22Rv1 (cell line): ENCODE measurements around the gene RARA.

Source experiments
- H3K27ac ChIP-seq: fragments of 450-650 bp; 2 replicates; pipeline ENCODE4 v1.5.1; 2017
- ZFX ChIP-seq: fragments of 450-650 bp; IDR thresholded peaks from 2 replicates; pipeline ENCODE4 v1.6.1; 2017; ENCODE audit warnings: antibody characterized with exemption, borderline replicate concordance
- TF ChIP-seq, protein P1 (sequence below): fragments of 450-650 bp; IDR thresholded peaks from 2 replicates; pipeline ENCODE4 v1.5.1; 2017; ENCODE audit warnings: mild to moderate bottlenecking

Gene RARA

GRCh38 chr17:40321961-40322357 lies 13.0 kb downstream of the RARA start:
- H3K27ac ChIP-seq, result no peak overlapping the region
- TF ChIP-seq, protein P1, sequence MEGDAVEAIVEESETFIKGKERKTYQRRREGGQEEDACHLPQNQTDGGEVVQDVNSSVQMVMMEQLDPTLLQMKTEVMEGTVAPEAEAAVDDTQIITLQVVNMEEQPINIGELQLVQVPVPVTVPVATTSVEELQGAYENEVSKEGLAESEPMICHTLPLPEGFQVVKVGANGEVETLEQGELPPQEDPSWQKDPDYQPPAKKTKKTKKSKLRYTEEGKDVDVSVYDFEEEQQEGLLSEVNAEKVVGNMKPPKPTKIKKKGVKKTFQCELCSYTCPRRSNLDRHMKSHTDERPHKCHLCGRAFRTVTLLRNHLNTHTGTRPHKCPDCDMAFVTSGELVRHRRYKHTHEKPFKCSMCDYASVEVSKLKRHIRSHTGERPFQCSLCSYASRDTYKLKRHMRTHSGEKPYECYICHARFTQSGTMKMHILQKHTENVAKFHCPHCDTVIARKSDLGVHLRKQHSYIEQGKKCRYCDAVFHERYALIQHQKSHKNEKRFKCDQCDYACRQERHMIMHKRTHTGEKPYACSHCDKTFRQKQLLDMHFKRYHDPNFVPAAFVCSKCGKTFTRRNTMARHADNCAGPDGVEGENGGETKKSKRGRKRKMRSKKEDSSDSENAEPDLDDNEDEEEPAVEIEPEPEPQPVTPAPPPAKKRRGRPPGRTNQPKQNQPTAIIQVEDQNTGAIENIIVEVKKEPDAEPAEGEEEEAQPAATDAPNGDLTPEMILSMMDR, result no peak
- TF ChIP-seq ZFX, result no peak

- no peak overlapping the region for H3K27ac ChIP-seq
- TF ChIP-seq, protein P1, result no peak
- no peak for TF ChIP-seq ZFX
These were observed 13.7 kb downstream of the RARA start for GRCh38 chr17:40322358-40323315.

DNA sequence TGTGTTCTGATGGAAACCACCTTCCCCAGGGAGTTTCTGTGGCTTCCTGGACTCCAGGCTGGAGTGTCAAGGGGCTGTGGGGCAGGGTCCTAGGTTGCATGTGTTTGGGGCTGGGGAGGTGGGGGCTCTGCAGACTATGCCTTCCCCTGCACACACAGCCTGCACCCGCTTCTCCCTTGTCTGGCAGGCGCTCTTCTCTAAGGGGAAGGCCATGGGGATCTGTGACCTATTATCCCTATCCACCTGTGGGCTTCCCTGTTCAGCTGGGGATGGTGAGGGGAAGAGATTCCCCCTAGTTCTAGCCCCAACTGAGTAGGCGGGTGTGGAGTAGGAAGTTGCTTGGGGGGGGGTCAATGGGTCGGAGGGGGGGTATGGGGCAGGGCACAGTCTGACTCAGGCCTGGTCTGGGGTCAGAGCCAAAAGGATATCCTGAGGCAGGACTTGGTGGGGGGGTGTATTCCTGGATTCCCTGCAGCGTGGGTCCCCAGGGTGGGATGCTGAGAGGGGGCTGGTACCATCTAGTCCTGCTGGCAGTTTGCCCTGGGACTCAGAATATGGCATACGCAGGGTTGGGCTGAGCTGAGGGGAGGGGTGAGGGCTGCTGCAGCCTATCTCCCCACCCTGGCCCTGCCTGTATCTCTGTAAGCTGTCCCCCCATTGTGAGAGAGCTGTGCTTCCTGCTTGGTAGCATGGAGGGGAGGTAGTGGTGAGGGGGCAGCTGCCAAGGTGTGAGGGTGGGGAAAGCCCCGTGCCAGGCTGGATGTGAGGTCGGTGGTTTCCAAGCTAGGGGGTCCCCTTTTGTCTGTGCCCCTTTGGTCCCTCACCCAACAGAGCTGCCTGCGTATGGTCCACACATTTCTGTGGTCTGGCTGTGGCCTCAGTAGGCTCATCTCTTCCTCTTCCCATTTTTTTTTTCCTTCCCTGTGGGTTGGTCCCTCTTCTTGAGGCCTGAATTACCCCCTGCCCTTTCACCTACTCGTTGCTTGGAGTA lies 14.7 kb downstream of the RARA start:
- H3K27ac ChIP-seq, result no peak overlapping the region
- TF ChIP-seq ZFX, result no peak
- TF ChIP-seq, protein P1, result no peak

DNA sequence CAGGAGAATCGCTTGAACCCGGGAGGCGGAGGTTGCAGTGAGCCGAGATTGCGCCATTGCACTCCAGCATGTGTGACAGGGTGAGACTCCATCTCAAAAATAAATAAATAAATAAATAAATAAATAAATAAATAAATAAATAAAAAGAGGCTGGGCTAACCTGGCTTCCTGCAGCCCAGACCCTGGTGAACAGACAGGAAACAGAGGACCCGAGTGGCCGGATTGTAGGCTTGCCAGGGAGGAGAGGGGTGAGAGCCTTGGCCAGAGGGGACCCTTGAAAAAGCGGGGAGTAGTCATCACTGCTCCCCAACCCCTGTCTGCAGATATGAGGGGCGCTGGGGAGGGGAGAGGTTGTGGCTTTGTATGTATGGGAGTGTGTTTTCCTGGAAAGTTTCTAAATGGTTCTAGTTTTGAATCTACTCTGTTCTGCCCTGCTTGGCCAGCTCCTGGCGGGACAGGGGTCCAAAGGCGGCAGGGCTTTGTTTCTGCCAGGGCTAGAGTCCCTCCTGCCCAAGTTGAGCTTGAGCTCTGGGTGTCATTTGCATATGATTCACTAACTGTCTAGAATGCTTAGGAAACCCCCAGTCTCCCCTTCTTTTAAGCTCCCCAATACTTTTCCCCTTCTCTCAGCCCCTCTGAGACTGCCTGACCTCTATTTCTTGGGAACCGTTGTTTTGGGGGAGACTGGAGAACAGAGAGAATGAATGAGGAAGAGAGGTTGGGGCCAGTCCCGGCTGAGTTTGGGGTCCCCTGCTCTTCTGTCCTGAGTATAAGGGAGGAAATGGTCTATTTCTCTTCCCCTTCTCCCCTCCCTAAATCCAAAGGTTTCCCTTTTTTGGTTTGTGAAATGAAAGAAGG lies 16.4 kb downstream of the RARA start:
- TF ChIP-seq, protein P1, result no peak
- no peak for TF ChIP-seq ZFX
- H3K27ac ChIP-seq, result no peak overlapping the region

DNA sequence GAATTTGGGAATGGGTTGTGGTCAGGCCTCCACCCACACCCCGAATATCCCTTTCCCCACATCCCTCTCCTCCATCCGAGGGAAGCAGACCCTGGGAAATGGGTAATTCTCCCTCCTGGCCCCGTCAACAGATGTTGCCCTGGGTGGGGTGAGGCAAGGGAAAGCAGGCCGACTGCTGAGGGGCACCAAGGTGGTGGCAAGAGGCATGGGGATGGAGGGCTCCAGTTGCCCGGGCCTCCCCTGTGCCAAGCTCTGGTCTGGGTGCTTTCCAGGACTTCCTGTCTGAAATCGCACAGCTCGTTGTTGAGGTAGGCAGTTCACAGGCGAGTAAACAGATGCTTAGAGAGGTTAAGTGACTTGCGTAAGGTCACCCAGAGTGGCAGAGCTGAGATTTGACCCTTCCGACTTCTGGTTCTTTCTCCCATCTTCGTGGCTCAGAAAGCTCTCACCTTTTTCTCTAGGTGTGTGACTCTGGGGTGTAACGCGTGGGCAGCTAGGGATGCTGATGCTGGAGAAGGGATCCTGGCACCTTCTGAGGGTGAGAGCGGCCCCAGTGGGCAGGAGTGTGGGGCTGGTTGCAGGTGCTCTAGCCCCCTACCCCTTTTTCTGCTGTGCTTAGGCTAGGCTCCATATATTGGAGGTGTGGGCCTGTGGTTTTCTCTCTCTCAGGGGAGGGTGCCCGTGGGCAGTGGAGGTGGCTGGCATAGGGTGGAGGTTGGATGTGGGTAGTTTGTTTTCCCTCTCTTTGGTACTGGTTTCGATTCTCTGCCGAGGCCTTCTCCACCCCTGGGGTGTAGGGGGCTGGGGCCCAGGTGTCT lies 17.2 kb downstream of the RARA start:
- TF ChIP-seq, protein P1, result no peak
- no peak for TF ChIP-seq ZFX
- H3K27ac ChIP-seq, result no peak overlapping the region

DNA sequence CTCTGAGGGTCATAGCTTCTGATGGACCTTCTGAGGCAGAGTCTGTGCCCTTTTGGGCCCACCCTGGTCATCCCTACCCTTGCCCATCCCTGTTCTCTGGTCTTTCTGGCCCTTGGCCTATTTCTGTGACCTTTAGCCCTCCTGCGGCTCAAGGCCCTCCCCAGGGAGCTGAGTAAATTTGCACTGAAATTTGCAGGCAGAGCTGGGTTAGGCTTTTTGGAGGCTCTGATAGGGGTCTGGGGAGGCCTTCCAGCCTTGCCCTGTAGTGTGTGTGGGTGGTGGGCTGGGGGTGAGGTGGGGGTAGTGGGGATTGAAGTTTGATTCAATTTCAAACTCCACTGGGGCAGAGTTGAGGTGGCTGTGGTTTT lies 17.8 kb downstream of the RARA start:
- no peak for TF ChIP-seq ZFX
- TF ChIP-seq, protein P1, result no peak
- no peak overlapping the region for H3K27ac ChIP-seq
